HG03280 (cell line): Measurements from ENCODE around the gene CD247.

ENCODE experiments used
- ATAC-seq: cut with Tn5 transposase; IDR thresholded peaks from one replicate; pipeline ENCODE4 v1.9.1; 2021; ENCODE audit warnings: mild to moderate bottlenecking, moderate library complexity; ENCODE audit not compliant: unreplicated experiment

CD247 gene

GRCh38 chr1:167512046-167512654 lies 6.2 kb downstream of the CD247 start:
- no peak for ATAC-seq

- ATAC-seq = no peak
Observed at GRCh38 chr1:167511374-167511986, 6.8 kb downstream of the CD247 start.

- ATAC-seq = no peak
Observed at GRCh38 chr1:167510881-167511280, 7.4 kb downstream of the CD247 start.

- no peak for ATAC-seq
Observed at GRCh38 chr1:167510244-167510643, 8.1 kb downstream of the CD247 start.

- no peak for ATAC-seq
Observed at GRCh38 chr1:167509587-167509986, 8.7 kb downstream of the CD247 start.

- ATAC-seq = no peak
Observed at GRCh38 chr1:167507719-167508118, 10.6 kb downstream of the CD247 start.

- no peak for ATAC-seq
Observed at GRCh38 chr1:167504467-167504827, 13.9 kb downstream of the CD247 start.

- no peak for ATAC-seq
Observed at GRCh38 chr1:167503626-167504466, 14.5 kb downstream of the CD247 start.

GRCh38 chr1:167502719-167503462 lies 15.4 kb downstream of the CD247 start:
- ATAC-seq = no peak

GRCh38 chr1:167502192-167502551 lies 16.2 kb downstream of the CD247 start:
- ATAC-seq = no peak

- no peak for ATAC-seq
Observed at GRCh38 chr1:167501515-167502191, 16.7 kb downstream of the CD247 start.

GRCh38 chr1:167500283-167500860 lies 18.0 kb downstream of the CD247 start:
- ATAC-seq = no peak

- ATAC-seq = peak; percentile 96
Observed at GRCh38 chr1:167499664-167500101, 18.6 kb downstream of the CD247 start.

GRCh38 chr1:167499106-167499505 lies 19.2 kb downstream of the CD247 start:
- ATAC-seq = no peak

GRCh38 chr1:167496797-167497619 lies 21.3 kb downstream of the CD247 start:
- no peak for ATAC-seq

GRCh38 chr1:167493372-167493771 lies 25.0 kb downstream of the CD247 start:
- ATAC-seq = no peak

- ATAC-seq = no peak
Observed at GRCh38 chr1:167492481-167492910, 25.8 kb downstream of the CD247 start.

GRCh38 chr1:167491586-167492461 lies 26.5 kb downstream of the CD247 start:
- ATAC-seq = no peak

GRCh38 chr1:167490765-167491164 lies 27.6 kb downstream of the CD247 start:
- no peak for ATAC-seq
